Muscle of leg (tissue), 11 donors: ENCODE results near the gene ENPP1. TPM values are rescaled to one million over a fixed set of nuclear protein-coding genes. Genes with fewer than 3 reads are reported as not detected.
A peak's percentile ranks its signal among the peaks of the same experiment; 100 is the strongest.

Experiments
- DNase-seq: peaks from one replicate; pipeline ENCODE4 v3.0.0; 2013
- H3K27ac ChIP-seq: one replicate; pipeline ENCODE4 v1.5.1; 2013; ENCODE audit warnings: mild to moderate bottlenecking, low read length, control low read depth
- H3K27me3 ChIP-seq: one replicate; pipeline ENCODE4 v1.6.1; 2013; ENCODE audit warnings: low read length; ENCODE audit not compliant: control insufficient read depth, insufficient read depth
- H3K36me3 ChIP-seq: one replicate; pipeline ENCODE4 v1.6.1; 2013; ENCODE audit warnings: low read length; ENCODE audit not compliant: control insufficient read depth, insufficient read depth
- H3K4me1 ChIP-seq: one replicate; pipeline ENCODE4 v1.6.1; 2013; ENCODE audit warnings: low read length; ENCODE audit not compliant: control insufficient read depth, insufficient read depth
- H3K4me3 ChIP-seq: one replicate; pipeline ENCODE4 v1.5.1; 2013; ENCODE audit warnings: low read length, control low read depth
- H3K9me3 ChIP-seq: replicated peaks from 2 replicates; pipeline ENCODE4 v1.6.1; 2013; ENCODE audit warnings: low read depth, low read length; ENCODE audit not compliant: control insufficient read depth
- WGBS: methylation state at CpG from one replicate; pipeline ENCODE4 v1.1.5; 2013; ENCODE audit warnings: missing lambda C conversion rate; ENCODE audit not compliant: insufficient coverage; 5-methylcytosine and 5-hydroxymethylcytosine counted together
- polyA plus RNA-seq, 8 donors: library from polyadenylated mRNA; unstranded; fragments of 120-200 nt; gene quantifications; one replicate each; pipeline versions ENCODE4 v1.2.1 to v1.2.3, GENCODE V29; 2013; ENCODE audit warnings: inconsistent platforms in 1 of 8, low replicate concordance in 1 of 8; ENCODE audit not compliant: insufficient read length in 8 of 8, insufficient read depth in 1 of 8
- total RNA-seq: library from RNA; stranded (reverse); fragments of 120-200 nt; gene quantifications from one replicate; pipeline ENCODE4 v1.2.4, GENCODE V29; 2013

ENPP1 gene
- total and polyA plus RNA-seq, 9 donors = 7.9 to 16.1 (median 9.3) TPM

DNA sequence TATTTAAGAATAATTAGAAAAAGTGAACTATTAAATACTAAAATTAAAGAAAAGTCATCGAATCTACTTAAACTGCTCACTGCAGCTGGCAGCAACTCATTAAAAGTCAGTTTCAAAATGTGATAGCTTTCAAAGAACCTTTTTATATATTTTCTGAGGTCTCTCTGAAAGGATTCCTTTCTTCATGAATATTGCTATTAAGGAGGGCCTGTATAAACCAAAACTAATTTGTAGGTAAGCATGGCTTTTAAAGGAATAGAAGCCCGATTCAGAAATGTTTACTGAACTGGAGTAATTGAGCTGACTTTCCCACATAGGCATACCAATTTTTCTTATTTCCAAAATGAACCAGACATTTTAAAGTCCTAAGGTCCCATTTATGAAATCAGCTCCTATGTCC lies 41.2 kb upstream of the ENPP1 start:
- Histone ChIP-seq H3K9me3 (no peaks in the 10 kb centered on the region), H3K4me1 (peaks cover 6% of the 10 kb centered on the region), H3K4me3 (no peak overlapping the region), H3K27me3 (no peaks in the 10 kb centered on the region), H3K27ac (no peak overlapping the region), H3K36me3 (no peaks in the 10 kb centered on the region)
- DNase-seq = no peak
- WGBS = no CpG with 5 or more reads among the region's 2 CpGs

GRCh38 chr6:131768964-131769363 lies 38.9 kb upstream of the ENPP1 start:
- H3K9me3 ChIP-seq = no peaks in the 10 kb centered on the region
- DNase-seq = no peak
- peaks cover 14% of the 10 kb centered on the region for H3K4me1 ChIP-seq
- H3K27me3 ChIP-seq = no peaks in the 10 kb centered on the region
- H3K36me3 ChIP-seq = no peaks in the 10 kb centered on the region
- WGBS = 50% methylated on average over 1 of the region's 1 CpG
- H3K27ac ChIP-seq = no peak overlapping the region
- H3K4me3 ChIP-seq = no peak overlapping the region

- H3K9me3 ChIP-seq = no peaks in the 10 kb centered on the region
- peaks cover 14% of the 10 kb centered on the region for H3K4me1 ChIP-seq
- H3K27me3 ChIP-seq = no peaks in the 10 kb centered on the region
- 92% methylated on average over 2 of the region's 15 CpGs for WGBS
- no peak overlapping the region for H3K4me3 ChIP-seq
- H3K27ac ChIP-seq = no peak overlapping the region
- DNase-seq = no peak
- no peaks in the 10 kb centered on the region for H3K36me3 ChIP-seq
These were observed 38.3 kb upstream of the ENPP1 start for GRCh38 chr6:131769385-131770141.

DNA sequence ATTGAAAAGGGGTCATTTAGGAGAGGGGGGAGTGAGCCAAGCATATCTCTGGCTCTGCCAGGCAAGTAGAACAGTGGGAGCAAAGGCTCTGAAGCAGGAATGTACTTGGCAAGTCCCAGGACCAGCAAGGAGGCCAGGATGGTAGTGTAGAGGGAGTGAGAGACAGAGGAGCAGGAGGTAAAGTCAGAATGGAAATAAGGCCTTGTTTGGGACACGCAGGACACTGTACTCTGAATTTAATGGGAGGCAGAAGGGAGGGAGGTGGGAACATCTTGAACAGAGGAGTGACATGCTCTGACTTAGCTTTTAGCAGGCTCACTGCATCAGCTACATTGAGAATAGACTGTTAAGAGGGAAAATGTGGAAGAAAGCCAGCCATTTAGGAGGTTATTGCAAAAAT lies 37.0 kb upstream of the ENPP1 start:
- H3K4me3 ChIP-seq = no peak overlapping the region
- H3K36me3 ChIP-seq = no peaks in the 10 kb centered on the region
- peaks cover 9% of the 10 kb centered on the region for H3K4me1 ChIP-seq
- H3K27ac ChIP-seq = no peak overlapping the region
- no peak for DNase-seq
- no peaks in the 10 kb centered on the region for H3K9me3 ChIP-seq
- WGBS = 67% methylated on average over 1 of the region's 1 CpG
- no peaks in the 10 kb centered on the region for H3K27me3 ChIP-seq

- Histone ChIP-seq H3K9me3 (no peaks in the 10 kb centered on the region), H3K4me1 (peaks cover 10% of the 10 kb centered on the region), H3K36me3 (no peaks in the 10 kb centered on the region), H3K27ac (peak overlapping the region; percentile 68), H3K27me3 (no peaks in the 10 kb centered on the region), H3K4me3 (no peak overlapping the region)
- DNase-seq = peak; percentile 97
- WGBS = no CpG with 5 or more reads among the region's 4 CpGs
These were observed 34.4 kb upstream of the ENPP1 start for GRCh38 chr6:131773284-131773950.

GRCh38 chr6:131775886-131776285 lies 31.9 kb upstream of the ENPP1 start:
- 100% methylated on average over 2 of the region's 3 CpGs for WGBS

GRCh38 chr6:131776985-131777384 lies 30.8 kb upstream of the ENPP1 start:
- WGBS = no CpG with 5 or more reads among the region's 2 CpGs
- no peak for DNase-seq
- peaks cover 15% of the 10 kb centered on the region for H3K4me1 ChIP-seq
- no peak overlapping the region for H3K4me3 ChIP-seq
- no peaks in the 10 kb centered on the region for H3K36me3 ChIP-seq
- no peak overlapping the region for H3K27ac ChIP-seq
- H3K9me3 ChIP-seq = no peaks in the 10 kb centered on the region
- H3K27me3 ChIP-seq = no peaks in the 10 kb centered on the region

More at GRCh38 chr6:131775886-131776285, 31.9 kb upstream of the ENPP1 start:
- no peak for DNase-seq
- H3K9me3 ChIP-seq = no peaks in the 10 kb centered on the region
- peaks cover 14% of the 10 kb centered on the region for H3K4me1 ChIP-seq
- H3K27ac ChIP-seq = no peak overlapping the region
- no peak overlapping the region for H3K4me3 ChIP-seq
- H3K27me3 ChIP-seq = no peaks in the 10 kb centered on the region
- no peaks in the 10 kb centered on the region for H3K36me3 ChIP-seq

GRCh38 chr6:131778169-131778568 lies 29.7 kb upstream of the ENPP1 start:
- Histone ChIP-seq H3K27me3 (no peaks in the 10 kb centered on the region), H3K9me3 (no peaks in the 10 kb centered on the region), H3K4me1 (peaks cover 11% of the 10 kb centered on the region), H3K4me3 (no peak overlapping the region), H3K27ac (peak overlapping the region; percentile 75), H3K36me3 (no peaks in the 10 kb centered on the region)
- WGBS = no CpG with 5 or more reads among the region's 1 CpG
- peak; percentile 90 for DNase-seq

GRCh38 chr6:131779304-131779703 lies 28.5 kb upstream of the ENPP1 start:
- Histone ChIP-seq H3K27me3 (no peaks in the 10 kb centered on the region), H3K4me1 (peaks cover 12% of the 10 kb centered on the region), H3K27ac (peak overlapping the region; percentile 18), H3K36me3 (no peaks in the 10 kb centered on the region), H3K9me3 (no peaks in the 10 kb centered on the region), H3K4me3 (no peak overlapping the region)
- no peak for DNase-seq
- WGBS = 91% methylated on average over 1 of the region's 2 CpGs

- 97% methylated on average over 11 of the region's 11 CpGs for WGBS
- Histone ChIP-seq H3K36me3 (no peaks in the 10 kb centered on the region), H3K27ac (no peak overlapping the region), H3K27me3 (no peaks in the 10 kb centered on the region), H3K4me3 (no peak overlapping the region), H3K4me1 (peaks cover 14% of the 10 kb centered on the region), H3K9me3 (no peaks in the 10 kb centered on the region)
- DNase-seq = no peak
These were observed 27.2 kb upstream of the ENPP1 start for GRCh38 chr6:131780600-131780999.
